NCI-H2107 treated with DMSO at 0.1 percent for 48 hours (cell line): ENCODE measurements around the gene CPAMD8.

ENCODE experiments used
- DNase-seq: peaks from one replicate; lab custom pipeline; 2025; ENCODE audit not compliant: unreplicated experiment; lab: John Stamatoyannopoulos, UW

CPAMD8 gene

DNA sequence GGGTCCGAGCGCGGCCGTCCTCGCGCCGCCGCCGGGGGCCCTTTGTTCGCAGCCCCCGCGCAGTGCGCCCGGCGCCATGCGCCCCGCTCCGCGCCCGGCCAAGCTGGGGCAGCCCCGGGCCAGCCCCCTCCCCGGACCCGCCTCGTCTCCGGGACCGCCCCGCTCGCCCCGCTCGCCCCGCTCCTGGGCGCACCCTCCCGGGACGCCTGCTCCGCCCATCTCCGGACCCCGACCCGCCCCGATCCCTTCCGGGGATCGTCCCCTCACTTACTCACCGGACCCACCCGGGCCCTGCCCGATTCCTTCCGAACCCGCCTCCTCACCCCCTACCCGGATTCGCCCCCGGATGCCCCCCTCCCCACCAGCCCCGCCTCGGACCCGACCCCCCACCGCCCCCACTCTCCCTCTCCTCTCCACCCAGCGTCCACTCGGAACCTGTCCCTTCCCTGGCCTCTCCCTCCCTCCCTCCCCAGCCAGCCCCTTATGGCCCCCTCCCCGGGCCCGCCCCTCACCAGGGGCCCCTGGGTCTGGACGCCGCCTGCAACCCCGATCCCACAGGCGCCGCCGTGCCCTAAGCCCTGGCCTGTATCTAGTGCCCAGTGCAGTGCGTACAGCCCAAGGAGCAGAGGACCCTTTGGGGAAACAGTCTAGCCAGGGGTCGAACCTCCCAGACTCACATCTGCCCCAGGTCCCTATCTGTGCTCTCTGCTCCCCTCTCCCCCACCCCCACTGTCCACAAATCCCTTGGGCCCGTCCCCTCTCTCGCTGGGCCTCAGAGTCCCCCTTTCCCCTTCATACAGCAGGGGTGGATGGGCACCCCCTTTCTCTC is at the start of gene CPAMD8:
TSS of gene CPAMD8 (minus strand) at position 105 of the 829 bp plus-strand sequence. CDS start 168 bp downstream, outside the sequence.
- no peak for DNase-seq

- no peak for DNase-seq
These were observed 49.4 kb upstream of the CPAMD8 start for GRCh38 chr19:17075864-17076542.

- peak; percentile 90 for DNase-seq
These were observed 48.6 kb upstream of the CPAMD8 start, which contains the start of the genes HAUS8 and MYO9B for GRCh38 chr19:17075035-17075863. Gene HAUS8 (minus strand): TSS chr19:17075452. CDS start chr19:17075422, 30 bp downstream. Gene MYO9B (plus strand): TSS chr19:17075777. CDS start chr19:17101718, 25,941 bp downstream.

DNA sequence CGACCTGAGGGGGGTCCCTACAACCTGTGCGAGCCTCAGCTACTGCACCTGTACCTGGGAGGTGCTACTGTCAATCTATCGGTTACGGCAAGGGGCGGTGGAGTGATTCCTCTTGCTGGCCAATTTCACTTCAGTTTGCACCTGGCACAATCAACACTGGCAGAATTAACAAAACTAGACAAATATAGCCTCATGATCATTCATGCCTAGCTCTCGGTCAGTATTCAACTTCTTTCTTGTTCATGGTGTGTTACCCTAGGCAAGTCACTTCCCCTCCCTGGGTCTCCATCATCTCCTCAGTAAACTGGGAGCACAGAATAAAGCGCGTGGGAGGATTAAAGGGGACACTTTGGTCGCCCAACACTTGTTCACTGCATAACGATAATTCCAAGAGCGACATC is 48.0 kb upstream of the CPAMD8 start:
- DNase-seq = peak; percentile 66

- no peak for DNase-seq
These were observed 47.4 kb upstream of the CPAMD8 start for GRCh38 chr19:17073869-17074633.

DNA sequence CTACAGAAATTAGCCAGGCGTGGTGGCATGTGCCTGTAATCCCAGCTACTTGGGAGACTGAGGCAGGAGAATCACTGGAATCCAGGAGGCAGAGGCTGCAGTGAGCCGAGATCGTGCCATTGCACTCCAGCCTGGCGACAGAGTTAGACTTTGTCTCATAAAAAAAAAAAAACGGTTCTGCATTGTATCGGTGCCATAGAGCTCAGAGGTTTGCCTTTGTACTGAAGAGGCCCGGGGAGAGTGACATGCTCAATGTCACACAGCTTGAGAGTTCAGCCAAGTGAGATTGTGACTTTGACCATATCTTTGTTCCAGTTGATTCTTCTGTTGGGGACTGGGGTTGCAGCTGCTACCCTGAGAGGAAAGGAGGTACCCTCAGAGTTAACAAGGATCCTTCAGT is 44.3 kb upstream of the CPAMD8 start:
- no peak for DNase-seq

- DNase-seq = no peak
These were observed 43.8 kb upstream of the CPAMD8 start for GRCh38 chr19:17070421-17070820.

- no peak for DNase-seq
These were observed 42.6 kb upstream of the CPAMD8 start for GRCh38 chr19:17069193-17069592.

DNA sequence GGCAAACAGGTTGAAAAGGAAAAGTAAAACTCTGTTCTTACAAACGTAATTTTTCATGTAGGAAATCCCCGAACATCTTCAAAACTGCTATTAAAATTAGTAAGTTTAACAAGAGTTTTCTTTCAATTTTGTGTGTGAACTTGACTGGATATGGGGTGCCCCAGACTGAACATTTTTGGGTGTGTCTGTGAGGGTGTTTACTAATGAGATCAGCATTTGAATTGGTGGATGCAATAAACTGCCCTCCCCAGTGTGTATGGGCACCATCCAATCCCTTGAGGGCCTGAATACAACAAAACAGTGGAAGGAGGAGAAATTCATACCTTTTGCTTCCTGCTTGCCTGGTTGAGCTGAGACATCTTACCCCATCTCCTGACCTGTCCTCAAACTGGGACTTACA is 36.8 kb upstream of the CPAMD8 start:
- no peak for DNase-seq

- DNase-seq = no peak
These were observed 35.1 kb upstream of the CPAMD8 start for GRCh38 chr19:17061691-17062090.

GRCh38 chr19:17061205-17061604 is 34.6 kb upstream of the CPAMD8 start:
- no peak for DNase-seq

GRCh38 chr19:17060802-17061201 is 34.2 kb upstream of the CPAMD8 start:
- DNase-seq = no peak

GRCh38 chr19:17058236-17058635 is 31.6 kb upstream of the CPAMD8 start:
- no peak for DNase-seq

DNA sequence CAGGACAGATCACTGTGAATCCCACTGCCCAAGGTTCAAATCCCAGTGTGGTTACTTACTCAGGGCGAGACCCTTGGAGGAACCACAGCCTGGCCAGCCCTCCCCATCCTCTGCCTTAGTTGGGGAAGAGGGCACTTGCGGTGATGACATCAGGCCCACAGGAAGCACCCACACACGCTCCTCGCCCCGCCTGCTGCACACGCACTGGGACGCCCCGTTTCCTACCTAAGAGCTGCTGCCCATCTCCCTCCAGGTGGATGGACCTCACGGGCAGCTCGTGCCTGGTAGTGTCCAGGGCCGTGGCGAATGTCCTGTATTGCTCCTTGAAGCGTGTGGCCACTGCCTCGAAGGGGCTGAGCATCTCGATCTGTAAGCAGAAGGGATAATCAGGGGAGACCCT is 29.0 kb upstream of the CPAMD8 start:
- no peak for DNase-seq

DNA sequence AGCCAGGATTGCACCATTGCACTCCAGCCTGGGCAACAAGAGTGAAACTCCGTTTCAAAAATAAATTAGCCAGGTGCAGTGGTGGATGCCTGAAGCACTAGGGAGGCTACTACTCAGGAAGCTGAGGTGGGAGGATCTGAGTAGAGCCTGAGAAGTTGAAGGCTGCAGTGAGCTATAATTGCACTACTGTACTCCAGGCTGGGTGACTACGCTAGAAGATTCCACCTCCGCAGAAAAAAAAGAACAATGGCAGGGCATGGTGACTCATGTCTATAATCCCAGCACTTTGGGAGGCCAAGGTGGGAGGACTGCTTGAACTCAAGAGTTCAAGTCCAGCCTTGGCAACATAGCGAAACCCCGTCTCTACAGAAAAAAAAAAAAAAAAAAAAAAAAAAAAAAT is 28.1 kb upstream of the CPAMD8 start:
- DNase-seq = no peak

GRCh38 chr19:17052439-17052838 is 25.8 kb upstream of the CPAMD8 start:
- DNase-seq = no peak

- no peak for DNase-seq
These were observed 23.2 kb upstream of the CPAMD8 start for GRCh38 chr19:17049711-17050280.

DNA sequence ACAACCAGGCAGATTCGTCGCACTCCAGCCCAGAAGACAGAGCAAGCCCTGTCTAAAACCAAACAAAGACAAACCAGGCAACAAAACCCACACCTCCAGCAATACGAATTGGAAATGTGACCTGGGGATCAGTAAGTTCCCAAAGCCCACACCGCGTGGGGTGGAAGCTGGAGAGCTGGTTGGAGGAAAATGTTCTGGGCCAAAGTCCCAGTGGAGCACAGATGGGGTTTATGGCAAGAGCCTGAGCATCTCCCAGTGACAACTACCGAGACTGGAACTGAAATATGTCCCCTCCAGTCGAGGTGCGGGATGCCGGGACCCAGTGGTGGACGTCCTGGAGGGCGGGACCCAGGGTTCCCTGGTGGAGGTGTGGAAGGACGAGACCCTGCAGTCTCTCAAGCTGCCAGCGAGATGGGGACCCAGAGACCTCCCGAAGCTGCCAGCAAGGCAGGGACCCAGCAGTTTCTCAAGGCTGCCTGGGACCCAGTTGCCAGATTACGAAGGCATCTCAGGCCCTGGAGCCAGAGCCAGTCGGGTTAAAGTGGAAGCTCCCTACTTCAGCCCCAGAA is 22.4 kb upstream of the CPAMD8 start:
- no peak for DNase-seq

- DNase-seq = no peak
These were observed 19.4 kb upstream of the CPAMD8 start for GRCh38 chr19:17045907-17046502.
